ENCODE data around the gene NEDD4.
"Not testable (repeated sequence)": the region's sequence is repeated elsewhere in the genome, so short reads cannot be mapped to it uniquely, and the experiment has no call there.

Gene NEDD4

GRCh38 chr15:55952501-55953274 lies 40.7 kb downstream of the NEDD4 start:
- not testable (repeated sequence) for DNase-seq

- not testable (repeated sequence) for DNase-seq
These were observed 48.8 kb downstream of the NEDD4 start for GRCh38 chr15:55944606-55945005.

- no peak for DNase-seq
These were observed 51.1 kb downstream of the NEDD4 start for GRCh38 chr15:55942332-55942731.

GRCh38 chr15:55937040-55937439 lies 56.4 kb downstream of the NEDD4 start:
- DNase-seq = no peak

GRCh38 chr15:55928955-55929354 lies 64.5 kb downstream of the NEDD4 start:
- no peak for DNase-seq

GRCh38 chr15:55921744-55922143 lies 71.7 kb downstream of the NEDD4 start:
- DNase-seq = no peak

- no peak for DNase-seq
These were observed 75.5 kb downstream of the NEDD4 start for GRCh38 chr15:55917881-55918296.

- DNase-seq = no peak
These were observed 76.6 kb downstream of the NEDD4 start for GRCh38 chr15:55916666-55917409.

GRCh38 chr15:55915876-55916567 lies 77.4 kb downstream of the NEDD4 start:
- no peak for DNase-seq

- no peak for DNase-seq
These were observed 78.2 kb downstream of the NEDD4 start for GRCh38 chr15:55915221-55915620.

GRCh38 chr15:55914446-55914845 lies 79.0 kb downstream of the NEDD4 start:
- no peak for DNase-seq

GRCh38 chr15:55912982-55913381 lies 80.4 kb downstream of the NEDD4 start:
- no peak for DNase-seq

GRCh38 chr15:55909036-55909811 lies 84.2 kb downstream of the NEDD4 start:
- no peak for DNase-seq

- DNase-seq = no peak
These were observed 85.6 kb downstream of the NEDD4 start for GRCh38 chr15:55907797-55908196.

GRCh38 chr15:55902981-55903380 lies 90.4 kb downstream of the NEDD4 start:
- no peak for DNase-seq

GRCh38 chr15:55900019-55900418 lies 93.4 kb downstream of the NEDD4 start:
- DNase-seq = no peak

- DNase-seq = no peak
These were observed 93.9 kb downstream of the NEDD4 start for GRCh38 chr15:55899537-55899936.

GRCh38 chr15:55897560-55898336 lies 95.7 kb downstream of the NEDD4 start:
- no peak for DNase-seq

GRCh38 chr15:55894399-55894965 lies 98.9 kb downstream of the NEDD4 start:
- no peak for DNase-seq

- no peak for DNase-seq
These were observed 99.6 kb downstream of the NEDD4 start for GRCh38 chr15:55893852-55894251.

GRCh38 chr15:55891196-55891595 lies 102.2 kb downstream of the NEDD4 start:
- no peak for DNase-seq

- no peak for DNase-seq
These were observed 109.2 kb downstream of the NEDD4 start for GRCh38 chr15:55884223-55884622.

All from activated CD4-positive, CD25-positive, alpha-beta regulatory T cell treated with anti-CD3 and anti-CD28 coated beads, Interleukin-2, amount 50 U/mL, for 72 hours (primary cell).